ENCODE results near the gene KRT81.

- TF ChIP-seq EZH2 (IDR thresholded peaks at IDR 0.05) (no peak), CTCF (IDR thresholded peaks at IDR 0.05) (no peak)
Observed at GRCh38 chr12:52262286-52262685, 29.0 kb downstream of the KRT81 start.

Measured in neural progenitor cell (in vitro differentiated cells).